Caco-2 (cell line): ENCODE data around the gene DENND1A. TPM values are rescaled to one million over a fixed set of nuclear protein-coding genes. Genes with fewer than 3 reads are reported as not detected.

ENCODE experiments used
- BruUV-seq: library from RNA; stranded (reverse); fragments of 400-500 nt; replicated peaks from 2 replicates; lab custom pipeline; 2021; lab: Mats Ljungman, UMichigan
- CTCF ChIA-PET: fragments of 300-600 bp; sonication (Branson Sonifier 250); formaldehyde crosslinking; loops from one replicate; lab custom pipeline; 2022; ENCODE audit warnings: antibody characterized with exemption; lab: Charles Lee
- POLR2A ChIA-PET: fragments of 300-600 bp; sonication (Branson Sonifier 250); formaldehyde crosslinking; loops from one replicate; lab custom pipeline; 2022; ENCODE audit warnings: antibody characterized with exemption; lab: Charles Lee
- DNase-seq, 2 experiments: peaks; one replicate each; pipeline versions ENCODE4 v3.0.0 to v3.0.0-alpha.2; 2020 to 2022
- H3K27me3 ChIP-seq: replicated peaks from 2 replicates; pipeline ENCODE4 v1.6.0; 2011; ENCODE audit warnings: low read length; ENCODE audit not compliant: control insufficient read depth, insufficient read depth
- H3K36me3 ChIP-seq: 2 replicates; pipeline ENCODE4 v1.5.1; 2011; ENCODE audit warnings: low read length; ENCODE audit not compliant: control insufficient read depth, insufficient read depth
- H3K4me1 ChIP-seq: fragments of 250-450 bp; sonication (Bioruptor Pico); 2 replicates; pipeline ENCODE4 v1.5.1; 2020; ENCODE audit warnings: mild to moderate bottlenecking
- H3K4me3 ChIP-seq: 2 replicates; pipeline ENCODE4 v1.5.1; 2011; ENCODE audit warnings: low read depth, mild to moderate bottlenecking, control low read depth, low read length
- H3K9me3 ChIP-seq: fragments of 250-450 bp; sonication (Bioruptor Pico); 2 replicates; pipeline ENCODE4 v1.5.1; 2020; ENCODE audit warnings: mild to moderate bottlenecking, moderate library complexity
- H3K27ac Mint-ChIP-seq: one replicate; pipeline ENCODE4 v1.8.0; 2022; ENCODE audit warnings: mixed read lengths; ENCODE audit not compliant: unreplicated experiment
- H3K27me3 Mint-ChIP-seq: one replicate; pipeline ENCODE4 v1.8.0; 2022; ENCODE audit warnings: mixed read lengths; ENCODE audit not compliant: insufficient read depth, unreplicated experiment
- H3K36me3 Mint-ChIP-seq: one replicate; pipeline ENCODE4 v1.8.0; 2022; ENCODE audit warnings: mild to moderate bottlenecking, mixed read lengths; ENCODE audit not compliant: insufficient read depth, unreplicated experiment
- H3K4me1 Mint-ChIP-seq: one replicate; pipeline ENCODE4 v1.8.0; 2022; ENCODE audit warnings: low read depth, mixed read lengths; ENCODE audit not compliant: unreplicated experiment
- H3K4me3 Mint-ChIP-seq: one replicate; pipeline ENCODE4 v1.8.0; 2022; ENCODE audit warnings: mild to moderate bottlenecking, moderate library complexity, mixed read lengths; ENCODE audit not compliant: unreplicated experiment
- H3K9me3 Mint-ChIP-seq: one replicate; pipeline ENCODE4 v1.8.0; 2022; ENCODE audit warnings: mixed read lengths; ENCODE audit not compliant: unreplicated experiment
- intact Hi-C: fragments of 100-400 bp; cut with micrococcal nuclease; formaldehyde crosslinking; loops from one replicate; pipeline ENCODE4 v1.10.0; 2022; ENCODE audit not compliant: unreplicated experiment
- total RNA-seq: library from RNA; stranded (reverse); gene quantifications from 2 replicates; pipeline ENCODE4 v1.2.3, GENCODE V29; 2022
- TF ChIP-seq, protein P1 (sequence below), 2 experiments: fragments of 200-600 bp in 1 of 2; IDR thresholded peaks; 1 replicate in 1 of 2; 2 replicates in 1 of 2; pipeline versions ENCODE4 v1.5.1 to v1.8.0; 2011 to 2022; ENCODE audit warnings: antibody characterized with exemption in 1 of 2, control low read depth in 1 of 2, inconsistent platforms in 1 of 2, low read depth in 1 of 2, low read length in 1 of 2, mild to moderate bottlenecking in 1 of 2, moderate library complexity in 1 of 2; ENCODE audit not compliant: insufficient read depth in 1 of 2, severe bottlenecking in 1 of 2, unreplicated experiment in 1 of 2

DENND1A gene
- total RNA-seq, 1 experiment from 2014 or later, result 41.6 TPM

DNA sequence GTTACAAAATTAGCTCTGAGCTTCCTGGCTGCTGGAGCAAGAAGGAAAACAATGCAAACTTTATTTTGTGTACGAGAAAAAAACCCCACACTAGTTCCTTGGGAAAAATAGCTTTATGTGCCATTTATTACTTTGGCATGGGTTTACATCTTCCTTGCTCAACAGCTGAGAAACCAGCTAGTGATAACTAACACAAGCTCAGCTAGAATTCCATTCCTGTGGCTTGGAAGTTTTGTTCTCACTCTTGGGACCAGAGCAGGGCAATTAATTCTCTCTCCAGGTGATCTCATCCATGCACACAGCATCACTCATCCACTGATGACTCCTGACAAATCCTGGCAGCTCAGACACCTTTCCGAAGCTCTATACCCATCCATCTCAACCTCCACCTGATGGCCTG is 469.8 kb downstream of the DENND1A start:
- H3K27me3 Mint-ChIP-seq, result no peaks in the 10 kb centered on the region
- H3K9me3 Mint-ChIP-seq, result no peaks in the 10 kb centered on the region
- TF ChIP-seq, protein P1, sequence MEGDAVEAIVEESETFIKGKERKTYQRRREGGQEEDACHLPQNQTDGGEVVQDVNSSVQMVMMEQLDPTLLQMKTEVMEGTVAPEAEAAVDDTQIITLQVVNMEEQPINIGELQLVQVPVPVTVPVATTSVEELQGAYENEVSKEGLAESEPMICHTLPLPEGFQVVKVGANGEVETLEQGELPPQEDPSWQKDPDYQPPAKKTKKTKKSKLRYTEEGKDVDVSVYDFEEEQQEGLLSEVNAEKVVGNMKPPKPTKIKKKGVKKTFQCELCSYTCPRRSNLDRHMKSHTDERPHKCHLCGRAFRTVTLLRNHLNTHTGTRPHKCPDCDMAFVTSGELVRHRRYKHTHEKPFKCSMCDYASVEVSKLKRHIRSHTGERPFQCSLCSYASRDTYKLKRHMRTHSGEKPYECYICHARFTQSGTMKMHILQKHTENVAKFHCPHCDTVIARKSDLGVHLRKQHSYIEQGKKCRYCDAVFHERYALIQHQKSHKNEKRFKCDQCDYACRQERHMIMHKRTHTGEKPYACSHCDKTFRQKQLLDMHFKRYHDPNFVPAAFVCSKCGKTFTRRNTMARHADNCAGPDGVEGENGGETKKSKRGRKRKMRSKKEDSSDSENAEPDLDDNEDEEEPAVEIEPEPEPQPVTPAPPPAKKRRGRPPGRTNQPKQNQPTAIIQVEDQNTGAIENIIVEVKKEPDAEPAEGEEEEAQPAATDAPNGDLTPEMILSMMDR (IDR thresholded peaks at IDR 0.05; ENCODE audit: insufficient read depth in 1 of 2, low read depth in 1 of 2, low read length in 1 of 2, severe bottlenecking in 1 of 2, unreplicated experiment in 1 of 2), result no peak
- no peaks in the 10 kb centered on the region for H3K9me3 ChIP-seq
- H3K4me3 ChIP-seq, result no peak overlapping the region
- no peak overlapping the region for H3K4me3 Mint-ChIP-seq
- H3K27me3 ChIP-seq, result no peaks in the 10 kb centered on the region
- CTCF ChIA-PET, result no interaction called here
- no peaks in the 10 kb centered on the region for H3K36me3 ChIP-seq
- BruUV-seq, result no TSS peak
- intact Hi-C loops, result no loop called here
- POLR2A ChIA-PET, result no interaction called here
- H3K27ac Mint-ChIP-seq, result no peak overlapping the region
- H3K36me3 Mint-ChIP-seq, result peaks cover 14% of the 10 kb centered on the region
- no peak for DNase-seq
- no peaks in the 10 kb centered on the region for H3K4me1 ChIP-seq
- H3K4me1 Mint-ChIP-seq, result no peaks in the 10 kb centered on the region

DNA sequence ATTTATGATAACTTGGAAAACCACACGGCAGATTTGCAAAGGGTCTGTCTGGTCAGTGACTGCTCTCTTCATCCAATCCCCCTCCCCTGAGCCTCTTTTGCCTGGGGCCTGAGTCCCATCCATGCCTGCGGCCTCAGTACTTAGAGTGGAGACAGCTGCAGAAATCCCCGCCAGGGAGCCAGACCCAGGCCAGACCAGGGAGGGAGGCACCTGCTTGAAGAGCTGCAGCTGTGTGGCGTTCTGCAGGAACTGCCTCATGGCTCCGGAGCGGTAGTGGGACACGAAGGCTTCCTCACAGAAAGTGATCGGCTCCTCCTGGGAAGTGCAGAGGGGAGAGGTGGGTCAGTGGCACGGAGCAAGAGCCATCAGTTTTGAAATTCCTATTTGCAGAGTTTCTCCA is 472.3 kb downstream of the DENND1A start:
- Histone ChIP-seq H3K4me3 (no peak overlapping the region), H3K4me1 (no peaks in the 10 kb centered on the region), H3K9me3 (no peaks in the 10 kb centered on the region), H3K36me3 (no peaks in the 10 kb centered on the region; the same call in 1 of the 2 replicates), H3K27me3 (no peaks in the 10 kb centered on the region)
- Mint-ChIP-seq H3K4me1 (no peaks in the 10 kb centered on the region), H3K9me3 (no peaks in the 10 kb centered on the region), H3K27ac (no peak overlapping the region), H3K27me3 (no peaks in the 10 kb centered on the region), H3K36me3 (peaks cover 10% of the 10 kb centered on the region), H3K4me3 (no peak overlapping the region)
- CTCF ChIA-PET, result interaction anchor here (0.6 kb wide), 1 partner anchor 28 kb away, joined by 4 read pairs; no protein-coding TSS in a partner anchor
- intact Hi-C loops, result no loop called here
- BruUV-seq, result no TSS peak
- POLR2A ChIA-PET, result no interaction called here
- DNase-seq, result no peak
- TF ChIP-seq, protein P1 (IDR thresholded peaks at IDR 0.05; ENCODE audit: insufficient read depth in 1 of 2, low read depth in 1 of 2, low read length in 1 of 2, severe bottlenecking in 1 of 2, unreplicated experiment in 1 of 2), result no peak

DNA sequence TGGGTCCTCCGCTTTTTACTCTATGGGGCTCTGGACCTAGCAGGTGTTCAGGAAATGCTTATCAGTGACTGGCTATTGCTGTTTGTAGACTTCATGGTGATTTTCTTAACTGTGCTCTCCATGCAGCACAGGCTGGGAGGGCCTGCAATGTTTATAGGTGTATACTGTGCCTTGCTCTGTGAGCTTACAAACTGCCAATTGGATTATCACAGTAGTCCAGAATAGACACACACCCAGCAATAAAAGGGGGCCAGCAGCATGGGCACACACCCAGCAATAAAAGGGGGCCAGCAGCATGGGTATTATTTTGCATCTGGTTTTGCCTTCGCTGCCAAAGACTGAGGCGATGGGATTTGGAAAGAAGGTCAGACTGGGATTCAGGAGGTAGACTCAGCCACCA is 473.9 kb downstream of the DENND1A start:
- Histone ChIP-seq H3K9me3 (no peaks in the 10 kb centered on the region), H3K4me3 (no peak overlapping the region), H3K36me3 (no peaks in the 10 kb centered on the region; the same call in 1 of the 2 replicates), H3K27me3 (no peaks in the 10 kb centered on the region), H3K4me1 (no peaks in the 10 kb centered on the region)
- no peaks in the 10 kb centered on the region for H3K9me3 Mint-ChIP-seq
- H3K27me3 Mint-ChIP-seq, result no peaks in the 10 kb centered on the region
- CTCF ChIA-PET, result no interaction called here
- peaks cover 15% of the 10 kb centered on the region for H3K36me3 Mint-ChIP-seq
- TF ChIP-seq, protein P1 (IDR thresholded peaks at IDR 0.05; ENCODE audit: insufficient read depth in 1 of 2, low read depth in 1 of 2, low read length in 1 of 2, severe bottlenecking in 1 of 2, unreplicated experiment in 1 of 2), result no peak
- no peak overlapping the region for H3K27ac Mint-ChIP-seq
- no peak overlapping the region for H3K4me3 Mint-ChIP-seq
- POLR2A ChIA-PET, result no interaction called here
- intact Hi-C loops, result no loop called here
- no peaks in the 10 kb centered on the region for H3K4me1 Mint-ChIP-seq
- BruUV-seq, result no TSS peak
- DNase-seq, result no peak
